Omental fat pad (tissue), 4 donors: ENCODE data around the gene OTUB1. TPM values are rescaled to one million over a fixed set of nuclear protein-coding genes. Genes with fewer than 3 reads are reported as not detected.

Source experiments
- ATAC-seq: fragments of 150-250 bp; one replicate; pipeline ENCODE4 v1.9.1; 2016; ENCODE audit warnings: mild to moderate bottlenecking, moderate library complexity; ENCODE audit not compliant: low FRiP score
- DNase-seq: peaks from one replicate; pipeline ENCODE4 v3.0.0-alpha.2; 2019; ENCODE audit warnings: low spot score
- total RNA-seq, 4 donors: library from RNA; depleted of rRNA; stranded (reverse); fragments of >200 nt; gene quantifications; one replicate each; pipeline ENCODE4 v1.1.0, GENCODE V29; 2016
- TF ChIP-seq, protein P1 (sequence below), 3 donors: fragments of 450-650 bp; IDR thresholded peaks; one replicate each; pipeline ENCODE4 v1.5.1; 2016 to 2017; ENCODE audit warnings: antibody characterized with exemption in 3 of 3, mild to moderate bottlenecking in 3 of 3, moderate library complexity in 2 of 3

OTUB1 gene
- total RNA-seq, 4 donors from 2014 or later, result 44.4 to 59.2 (median 52.5) TPM

DNA sequence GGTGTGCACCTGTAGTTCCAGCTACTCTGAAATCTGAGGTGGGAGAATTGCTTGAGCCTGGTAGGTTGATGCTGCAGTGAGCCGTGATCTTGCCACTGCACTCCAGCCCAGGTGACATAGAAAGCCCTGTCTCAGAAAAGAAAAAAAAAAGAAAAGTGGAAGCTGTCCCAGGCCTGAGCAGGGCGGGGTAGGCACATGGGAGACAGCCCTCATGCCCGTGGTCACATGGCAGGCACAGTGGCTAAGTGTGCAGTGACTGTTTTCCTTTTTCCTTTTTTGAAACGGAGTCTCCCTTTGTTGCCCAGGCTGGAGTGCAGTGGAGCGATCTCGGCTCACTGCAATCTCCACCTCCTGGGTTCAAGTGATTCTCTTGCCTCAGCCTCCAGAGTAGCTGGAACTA lies 7.8 kb downstream of the OTUB1 start:
- no peak for DNase-seq
- ATAC-seq, result no peak
- TF ChIP-seq, protein P1, sequence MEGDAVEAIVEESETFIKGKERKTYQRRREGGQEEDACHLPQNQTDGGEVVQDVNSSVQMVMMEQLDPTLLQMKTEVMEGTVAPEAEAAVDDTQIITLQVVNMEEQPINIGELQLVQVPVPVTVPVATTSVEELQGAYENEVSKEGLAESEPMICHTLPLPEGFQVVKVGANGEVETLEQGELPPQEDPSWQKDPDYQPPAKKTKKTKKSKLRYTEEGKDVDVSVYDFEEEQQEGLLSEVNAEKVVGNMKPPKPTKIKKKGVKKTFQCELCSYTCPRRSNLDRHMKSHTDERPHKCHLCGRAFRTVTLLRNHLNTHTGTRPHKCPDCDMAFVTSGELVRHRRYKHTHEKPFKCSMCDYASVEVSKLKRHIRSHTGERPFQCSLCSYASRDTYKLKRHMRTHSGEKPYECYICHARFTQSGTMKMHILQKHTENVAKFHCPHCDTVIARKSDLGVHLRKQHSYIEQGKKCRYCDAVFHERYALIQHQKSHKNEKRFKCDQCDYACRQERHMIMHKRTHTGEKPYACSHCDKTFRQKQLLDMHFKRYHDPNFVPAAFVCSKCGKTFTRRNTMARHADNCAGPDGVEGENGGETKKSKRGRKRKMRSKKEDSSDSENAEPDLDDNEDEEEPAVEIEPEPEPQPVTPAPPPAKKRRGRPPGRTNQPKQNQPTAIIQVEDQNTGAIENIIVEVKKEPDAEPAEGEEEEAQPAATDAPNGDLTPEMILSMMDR (IDR thresholded peaks at IDR 0.05), result no peak

DNA sequence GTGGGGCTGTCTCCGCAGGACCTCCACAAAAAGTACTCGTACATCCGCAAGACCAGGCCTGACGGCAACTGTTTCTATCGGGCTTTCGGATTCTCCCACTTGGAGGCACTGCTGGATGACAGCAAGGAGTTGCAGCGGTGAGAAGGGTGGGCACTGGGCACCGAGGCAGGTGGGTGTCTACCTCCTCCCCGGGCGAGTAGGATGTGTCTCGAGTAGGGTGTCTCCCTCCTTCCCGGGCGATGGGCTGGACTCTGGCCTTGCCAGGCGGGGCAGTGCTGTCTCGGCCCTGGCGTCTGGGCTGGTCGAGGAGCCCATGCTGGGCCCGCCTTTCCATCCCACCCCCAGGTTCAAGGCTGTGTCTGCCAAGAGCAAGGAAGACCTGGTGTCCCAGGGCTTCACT lies 10.3 kb downstream of the OTUB1 start:
- ATAC-seq, result no peak

DNA sequence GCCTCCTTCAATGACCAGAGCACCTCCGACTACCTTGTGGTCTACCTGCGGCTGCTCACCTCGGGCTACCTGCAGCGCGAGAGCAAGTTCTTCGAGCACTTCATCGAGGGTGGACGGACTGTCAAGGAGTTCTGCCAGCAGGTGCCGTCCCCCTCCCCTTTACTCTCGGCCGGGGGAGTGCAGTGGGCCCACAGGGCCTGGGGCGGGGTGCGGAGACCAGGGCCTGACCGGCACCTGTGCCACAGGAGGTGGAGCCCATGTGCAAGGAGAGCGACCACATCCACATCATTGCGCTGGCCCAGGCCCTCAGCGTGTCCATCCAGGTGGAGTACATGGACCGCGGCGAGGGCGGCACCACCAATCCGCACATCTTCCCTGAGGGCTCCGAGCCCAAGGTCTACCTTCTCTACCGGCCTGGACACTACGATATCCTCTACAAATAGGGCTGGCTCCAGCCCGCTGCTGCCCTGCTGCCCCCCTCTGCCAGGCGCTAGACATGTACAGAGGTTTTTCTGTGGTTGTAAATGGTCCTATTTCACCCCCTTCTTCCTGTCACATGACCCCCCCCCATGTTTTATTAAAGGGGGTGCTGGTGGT lies 11.0 kb downstream of the OTUB1 start:
- DNase-seq (no peak), ATAC-seq (no peak)
- TF ChIP-seq, protein P1 (IDR thresholded peaks at IDR 0.05), result no peak

More for the DNA sequence above, 10.3 kb downstream of the OTUB1 start:
- TF ChIP-seq, protein P1 (IDR thresholded peaks at IDR 0.05), result no peak
- no peak for DNase-seq

DNA sequence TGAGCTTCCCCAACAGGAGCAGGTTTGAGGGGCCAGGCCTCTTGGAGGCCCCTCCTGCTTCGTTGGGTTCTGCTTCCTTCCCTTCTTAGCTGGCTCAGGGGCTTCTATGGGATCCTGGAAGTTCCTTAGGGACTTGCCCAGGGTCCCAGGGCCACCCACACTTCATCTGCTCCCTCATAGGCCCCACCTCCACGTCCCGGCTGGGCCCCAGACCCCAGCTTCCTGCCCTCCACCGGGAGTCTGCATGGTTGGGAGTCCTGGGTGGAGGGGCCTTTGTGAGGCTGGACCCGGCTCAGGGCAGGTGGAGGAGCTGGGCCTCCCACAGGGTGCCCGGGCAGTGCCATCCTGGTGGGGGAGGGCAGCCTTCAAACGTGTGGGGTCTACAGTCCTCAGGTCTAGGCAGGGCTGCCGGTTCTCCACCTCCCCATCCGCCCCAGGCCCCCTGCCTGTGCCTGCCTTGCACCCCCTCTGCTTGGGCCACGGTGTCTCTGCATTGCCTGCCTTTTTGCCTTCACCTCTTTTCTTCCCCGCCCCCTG lies 11.6 kb downstream of the OTUB1 start:
- TF ChIP-seq, protein P1 (IDR thresholded peaks at IDR 0.05), result no peak
- DNase-seq, result no peak
- ATAC-seq, result no peak

DNA sequence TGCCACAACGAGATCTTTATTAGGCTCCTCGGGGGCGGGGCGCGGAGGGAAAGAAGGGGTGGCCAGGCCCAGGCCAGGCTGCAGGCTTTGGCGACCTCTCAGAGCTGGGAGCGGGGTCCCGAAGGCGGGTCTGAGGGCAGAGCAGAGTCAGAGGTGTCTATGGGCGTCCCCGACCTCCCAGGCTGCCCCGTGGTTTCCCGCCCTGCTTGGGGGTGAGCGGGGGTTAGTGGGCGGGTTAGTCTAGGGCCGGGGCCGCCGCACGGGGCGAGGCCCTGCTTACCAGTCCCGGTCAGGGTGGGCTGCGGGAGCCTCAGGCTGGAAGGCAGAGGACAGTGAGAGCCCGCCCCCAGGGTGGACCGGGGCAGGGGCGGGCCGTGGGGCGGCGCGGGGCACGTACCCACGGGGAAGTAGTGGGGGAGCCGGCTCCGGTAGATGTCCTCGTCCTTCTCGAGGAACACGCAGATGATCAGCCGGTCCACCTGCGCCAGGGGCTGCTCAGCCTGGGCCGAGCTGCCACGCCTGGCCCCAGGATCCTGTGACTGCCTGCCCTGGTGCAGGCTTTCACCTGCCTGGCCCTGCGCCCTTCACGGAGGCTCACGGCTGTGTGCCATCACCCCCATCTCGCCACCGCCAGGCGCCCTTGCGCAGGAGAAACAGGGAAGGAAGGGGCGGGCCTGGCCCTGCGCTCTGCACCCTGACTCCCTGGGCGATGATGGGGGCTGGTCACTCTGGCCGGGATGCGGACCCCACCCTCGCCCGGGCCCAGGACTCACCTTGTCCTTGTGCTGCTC lies 12.5 kb downstream of the OTUB1 start:
- no peak for ATAC-seq
- no peak for DNase-seq
- TF ChIP-seq, protein P1 (IDR thresholded peaks at IDR 0.05), result no peak

DNA sequence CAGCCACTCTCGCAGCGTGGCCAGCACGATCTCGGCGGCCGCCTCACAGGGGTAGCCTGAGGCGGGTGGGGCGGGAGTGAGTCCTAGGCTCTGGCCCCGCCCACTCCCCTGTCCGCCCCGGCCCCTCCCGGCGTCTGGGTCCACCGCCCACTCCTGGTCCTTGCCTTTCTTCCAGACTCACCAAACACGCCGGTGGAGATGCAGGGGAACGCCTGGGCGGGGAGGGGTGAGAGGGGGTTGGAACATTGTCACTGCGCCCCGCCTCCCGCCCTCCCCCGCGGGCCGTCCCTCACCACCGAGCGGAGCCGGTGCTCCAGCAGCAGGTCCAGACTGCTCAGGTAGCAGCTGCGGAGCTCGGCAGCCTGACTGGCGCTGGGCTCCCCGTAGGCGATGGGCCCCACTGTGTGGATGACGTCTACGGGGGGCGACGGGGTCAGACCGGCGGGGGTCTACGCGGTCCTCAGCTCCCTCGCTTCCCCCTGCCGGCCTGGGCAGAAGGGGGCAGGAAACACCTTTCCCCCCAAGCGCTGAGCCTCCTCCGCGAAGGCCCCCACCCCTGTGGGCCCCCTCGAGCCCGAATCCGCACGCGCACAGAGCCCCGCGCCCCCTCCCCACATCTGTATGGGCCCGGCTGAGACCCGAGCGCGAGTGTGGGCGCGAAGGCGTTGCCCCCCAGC lies 13.2 kb downstream of the OTUB1 start:
- DNase-seq (no peak), ATAC-seq (peak; percentile 27)
- TF ChIP-seq, protein P1 (IDR thresholded peaks at IDR 0.05), result no peak
